H1 (cell line): Measurements from ENCODE around the gene NRP2. TPM values are rescaled to one million over a fixed set of nuclear protein-coding genes. Genes with fewer than 3 reads are reported as not detected.

Experiments used
- CTBP2 ChIP-seq: IDR thresholded peaks from 2 replicates; pipeline ENCODE4 v1.7.0; 2011; ENCODE audit warnings: borderline replicate concordance, mild to moderate bottlenecking, moderate library complexity, mixed read lengths, low read length; ENCODE audit not compliant: insufficient read depth, insufficient read length
- KDM1A ChIP-seq: fragments of 200-600, 300-600 bp; sonication (generic); IDR thresholded peaks from 2 replicates; pipeline ENCODE4 v1.7.1; 2016; ENCODE audit warnings: mild to moderate bottlenecking, low read length, borderline replicate concordance
- POLR2AphosphoS5 ChIP-seq: IDR thresholded peaks from 2 replicates; pipeline ENCODE4 v1.6.1; 2011; ENCODE audit warnings: low read depth, low read length
- polyA plus RNA-seq, 7 experiments: library from polyadenylated mRNA; depleted of rRNA in 3 of 7; stranded (reverse) in 5 of 7; unstranded in 2 of 7; fragments of >200 nt in 5 of 7; fragments of 200-250 nt in 2 of 7; gene quantifications; 1 replicate in 5 of 7; 2 replicates in 1 of 7; 4 replicates in 1 of 7; pipeline versions ENCODE4 v1.2.1 to v1.2.3, GENCODE V29; 2011 to 2013; ENCODE audit warnings: missing spikeins in 2 of 7, mixed read lengths in 2 of 7
- total RNA-seq: library from RNA; stranded (reverse); fragmentation: NEBNext Ultra II Directional; extraction: Animal tissue kit (Norgen Biotek cat#: 25700); gene quantifications from 2 replicates; pipeline ENCODE4 v1.2.1, GENCODE V29; 2021
- TF ChIP-seq, protein P1 (sequence below): fragments of 300-600 bp; sonication (generic); IDR thresholded peaks from 2 replicates; pipeline ENCODE4 v1.7.1; 2012; ENCODE audit warnings: low read length, moderate library complexity, mild to moderate bottlenecking, inconsistent platforms; ENCODE audit not compliant: insufficient replicate concordance
- TF ChIP-seq, protein P2 (sequence below): IDR thresholded peaks from 2 replicates; pipeline ENCODE4 v1.6.1; 2012; ENCODE audit warnings: low read length, inconsistent platforms

Gene NRP2
- total and polyA plus RNA-seq, 2 of the 8 experiments (the other 6 are each of a cell fraction or from before 2014, with no cell fraction given), result 32.0 to 37.8 TPM

DNA sequence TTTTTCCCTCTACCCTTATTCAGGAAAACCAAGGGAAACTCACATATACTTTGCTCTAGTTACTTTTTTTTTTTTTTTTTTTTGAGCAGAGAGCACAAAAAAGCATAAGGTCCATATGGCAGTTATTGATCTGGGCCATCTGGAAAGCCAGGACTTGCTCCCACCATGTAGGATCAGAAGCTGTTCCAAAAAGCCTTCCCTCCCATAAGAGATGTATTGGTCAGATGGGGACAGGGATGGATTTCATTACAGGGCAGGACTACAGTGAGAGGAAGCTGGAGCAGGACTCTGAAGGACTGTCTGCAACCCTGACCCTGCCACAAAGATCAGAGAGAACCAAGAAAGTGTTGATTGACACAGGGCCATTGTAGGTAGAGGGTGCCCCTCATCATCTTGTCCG, 57.3 kb downstream of the NRP2 start (continued):
- TF ChIP-seq, protein P1, sequence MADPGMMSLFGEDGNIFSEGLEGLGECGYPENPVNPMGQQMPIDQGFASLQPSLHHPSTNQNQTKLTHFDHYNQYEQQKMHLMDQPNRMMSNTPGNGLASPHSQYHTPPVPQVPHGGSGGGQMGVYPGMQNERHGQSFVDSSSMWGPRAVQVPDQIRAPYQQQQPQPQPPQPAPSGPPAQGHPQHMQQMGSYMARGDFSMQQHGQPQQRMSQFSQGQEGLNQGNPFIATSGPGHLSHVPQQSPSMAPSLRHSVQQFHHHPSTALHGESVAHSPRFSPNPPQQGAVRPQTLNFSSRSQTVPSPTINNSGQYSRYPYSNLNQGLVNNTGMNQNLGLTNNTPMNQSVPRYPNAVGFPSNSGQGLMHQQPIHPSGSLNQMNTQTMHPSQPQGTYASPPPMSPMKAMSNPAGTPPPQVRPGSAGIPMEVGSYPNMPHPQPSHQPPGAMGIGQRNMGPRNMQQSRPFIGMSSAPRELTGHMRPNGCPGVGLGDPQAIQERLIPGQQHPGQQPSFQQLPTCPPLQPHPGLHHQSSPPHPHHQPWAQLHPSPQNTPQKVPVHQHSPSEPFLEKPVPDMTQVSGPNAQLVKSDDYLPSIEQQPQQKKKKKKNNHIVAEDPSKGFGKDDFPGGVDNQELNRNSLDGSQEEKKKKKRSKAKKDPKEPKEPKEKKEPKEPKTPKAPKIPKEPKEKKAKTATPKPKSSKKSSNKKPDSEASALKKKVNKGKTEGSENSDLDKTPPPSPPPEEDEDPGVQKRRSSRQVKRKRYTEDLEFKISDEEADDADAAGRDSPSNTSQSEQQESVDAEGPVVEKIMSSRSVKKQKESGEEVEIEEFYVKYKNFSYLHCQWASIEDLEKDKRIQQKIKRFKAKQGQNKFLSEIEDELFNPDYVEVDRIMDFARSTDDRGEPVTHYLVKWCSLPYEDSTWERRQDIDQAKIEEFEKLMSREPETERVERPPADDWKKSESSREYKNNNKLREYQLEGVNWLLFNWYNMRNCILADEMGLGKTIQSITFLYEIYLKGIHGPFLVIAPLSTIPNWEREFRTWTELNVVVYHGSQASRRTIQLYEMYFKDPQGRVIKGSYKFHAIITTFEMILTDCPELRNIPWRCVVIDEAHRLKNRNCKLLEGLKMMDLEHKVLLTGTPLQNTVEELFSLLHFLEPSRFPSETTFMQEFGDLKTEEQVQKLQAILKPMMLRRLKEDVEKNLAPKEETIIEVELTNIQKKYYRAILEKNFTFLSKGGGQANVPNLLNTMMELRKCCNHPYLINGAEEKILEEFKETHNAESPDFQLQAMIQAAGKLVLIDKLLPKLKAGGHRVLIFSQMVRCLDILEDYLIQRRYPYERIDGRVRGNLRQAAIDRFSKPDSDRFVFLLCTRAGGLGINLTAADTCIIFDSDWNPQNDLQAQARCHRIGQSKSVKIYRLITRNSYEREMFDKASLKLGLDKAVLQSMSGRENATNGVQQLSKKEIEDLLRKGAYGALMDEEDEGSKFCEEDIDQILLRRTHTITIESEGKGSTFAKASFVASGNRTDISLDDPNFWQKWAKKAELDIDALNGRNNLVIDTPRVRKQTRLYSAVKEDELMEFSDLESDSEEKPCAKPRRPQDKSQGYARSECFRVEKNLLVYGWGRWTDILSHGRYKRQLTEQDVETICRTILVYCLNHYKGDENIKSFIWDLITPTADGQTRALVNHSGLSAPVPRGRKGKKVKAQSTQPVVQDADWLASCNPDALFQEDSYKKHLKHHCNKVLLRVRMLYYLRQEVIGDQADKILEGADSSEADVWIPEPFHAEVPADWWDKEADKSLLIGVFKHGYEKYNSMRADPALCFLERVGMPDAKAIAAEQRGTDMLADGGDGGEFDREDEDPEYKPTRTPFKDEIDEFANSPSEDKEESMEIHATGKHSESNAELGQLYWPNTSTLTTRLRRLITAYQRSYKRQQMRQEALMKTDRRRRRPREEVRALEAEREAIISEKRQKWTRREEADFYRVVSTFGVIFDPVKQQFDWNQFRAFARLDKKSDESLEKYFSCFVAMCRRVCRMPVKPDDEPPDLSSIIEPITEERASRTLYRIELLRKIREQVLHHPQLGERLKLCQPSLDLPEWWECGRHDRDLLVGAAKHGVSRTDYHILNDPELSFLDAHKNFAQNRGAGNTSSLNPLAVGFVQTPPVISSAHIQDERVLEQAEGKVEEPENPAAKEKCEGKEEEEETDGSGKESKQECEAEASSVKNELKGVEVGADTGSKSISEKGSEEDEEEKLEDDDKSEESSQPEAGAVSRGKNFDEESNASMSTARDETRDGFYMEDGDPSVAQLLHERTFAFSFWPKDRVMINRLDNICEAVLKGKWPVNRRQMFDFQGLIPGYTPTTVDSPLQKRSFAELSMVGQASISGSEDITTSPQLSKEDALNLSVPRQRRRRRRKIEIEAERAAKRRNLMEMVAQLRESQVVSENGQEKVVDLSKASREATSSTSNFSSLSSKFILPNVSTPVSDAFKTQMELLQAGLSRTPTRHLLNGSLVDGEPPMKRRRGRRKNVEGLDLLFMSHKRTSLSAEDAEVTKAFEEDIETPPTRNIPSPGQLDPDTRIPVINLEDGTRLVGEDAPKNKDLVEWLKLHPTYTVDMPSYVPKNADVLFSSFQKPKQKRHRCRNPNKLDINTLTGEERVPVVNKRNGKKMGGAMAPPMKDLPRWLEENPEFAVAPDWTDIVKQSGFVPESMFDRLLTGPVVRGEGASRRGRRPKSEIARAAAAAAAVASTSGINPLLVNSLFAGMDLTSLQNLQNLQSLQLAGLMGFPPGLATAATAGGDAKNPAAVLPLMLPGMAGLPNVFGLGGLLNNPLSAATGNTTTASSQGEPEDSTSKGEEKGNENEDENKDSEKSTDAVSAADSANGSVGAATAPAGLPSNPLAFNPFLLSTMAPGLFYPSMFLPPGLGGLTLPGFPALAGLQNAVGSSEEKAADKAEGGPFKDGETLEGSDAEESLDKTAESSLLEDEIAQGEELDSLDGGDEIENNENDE, result no peak
- TF ChIP-seq KDM1A (no peak), POLR2AphosphoS5 (no peak), CTBP2 (no peak)
- TF ChIP-seq, protein P2, sequence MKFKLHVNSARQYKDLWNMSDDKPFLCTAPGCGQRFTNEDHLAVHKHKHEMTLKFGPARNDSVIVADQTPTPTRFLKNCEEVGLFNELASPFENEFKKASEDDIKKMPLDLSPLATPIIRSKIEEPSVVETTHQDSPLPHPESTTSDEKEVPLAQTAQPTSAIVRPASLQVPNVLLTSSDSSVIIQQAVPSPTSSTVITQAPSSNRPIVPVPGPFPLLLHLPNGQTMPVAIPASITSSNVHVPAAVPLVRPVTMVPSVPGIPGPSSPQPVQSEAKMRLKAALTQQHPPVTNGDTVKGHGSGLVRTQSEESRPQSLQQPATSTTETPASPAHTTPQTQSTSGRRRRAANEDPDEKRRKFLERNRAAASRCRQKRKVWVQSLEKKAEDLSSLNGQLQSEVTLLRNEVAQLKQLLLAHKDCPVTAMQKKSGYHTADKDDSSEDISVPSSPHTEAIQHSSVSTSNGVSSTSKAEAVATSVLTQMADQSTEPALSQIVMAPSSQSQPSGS, result no peak
